PC-9 (cell line): ENCODE measurements around the gene SRP14. TPM values are rescaled to one million over a fixed set of nuclear protein-coding genes. Genes with fewer than 3 reads are reported as not detected.

Source experiments
- BruUV-seq: library from RNA; stranded (reverse); fragments of 400-500 nt; replicated peaks from 2 replicates; lab custom pipeline; 2021; lab: Mats Ljungman, UMichigan
- CTCF ChIA-PET: fragments of 300-600 bp; sonication (Branson Sonifier 250); formaldehyde crosslinking; loops from one replicate; lab custom pipeline; 2022; ENCODE audit warnings: antibody characterized with exemption; lab: Charles Lee
- POLR2A ChIA-PET: fragments of 300-600 bp; sonication (Branson Sonifier 250); formaldehyde crosslinking; loops from one replicate; lab custom pipeline; 2022; ENCODE audit warnings: antibody characterized with exemption; ENCODE audit not compliant: unreplicated experiment; lab: Charles Lee
- DNase-seq, 2 experiments: peaks; one replicate each; pipeline versions ENCODE4 v3.0.0 to v3.0.0-alpha.2; 2015 to 2022; ENCODE audit warnings: mixed read lengths in 1 of 2
- H2AFZ ChIP-seq: fragments of 200-600 bp; sonication (generic); 2 replicates; pipeline ENCODE4 v1.8.1; 2017; ENCODE audit warnings: antibody characterized with exemption
- H3F3A ChIP-seq: fragments of 200-600 bp; sonication (generic); 2 replicates; pipeline ENCODE4 v1.8.1; 2017; ENCODE audit warnings: antibody characterized with exemption, mild to moderate bottlenecking, low read depth; ENCODE audit not compliant: insufficient read depth
- H3K27ac ChIP-seq: fragments of 200-600 bp; sonication (generic); 2 replicates; pipeline ENCODE4 v1.6.1; 2016; ENCODE audit warnings: mixed run types
- H3K27me3 ChIP-seq: fragments of 200-600 bp; sonication (generic); 2 replicates; pipeline ENCODE4 v1.6.1; 2016; ENCODE audit warnings: low read depth, mixed run types; ENCODE audit not compliant: insufficient read depth
- H3K36me3 ChIP-seq: fragments of 200-600 bp; sonication (generic); 2 replicates; pipeline ENCODE4 v1.6.1; 2016; ENCODE audit warnings: low read depth, mixed run types
- H3K4me1 ChIP-seq: fragments of 200-600 bp; sonication (generic); replicated peaks from 2 replicates; pipeline ENCODE4 v1.6.1; 2016; ENCODE audit warnings: mixed run types; ENCODE audit not compliant: insufficient read depth
- H3K4me2 ChIP-seq: fragments of 200-600 bp; sonication (generic); 2 replicates; pipeline ENCODE4 v1.6.1; 2017; ENCODE audit warnings: mixed run types
- H3K4me3 ChIP-seq: fragments of 200-600 bp; sonication (generic); 2 replicates; pipeline ENCODE4 v1.6.1; 2016; ENCODE audit warnings: mixed run types
- H3K79me2 ChIP-seq: fragments of 200-600 bp; sonication (generic); 2 replicates; pipeline ENCODE4 v1.6.1; 2017; ENCODE audit warnings: low read depth, mixed run types
- H3K9me2 ChIP-seq: fragments of 200-600 bp; sonication (generic); 2 replicates; pipeline ENCODE4 v1.8.1; 2017; ENCODE audit warnings: mild to moderate bottlenecking; ENCODE audit not compliant: insufficient read depth
- H3K9me3 ChIP-seq: fragments of 200-600 bp; sonication (generic); 2 replicates; pipeline ENCODE4 v1.8.1; 2016; ENCODE audit warnings: low read depth; ENCODE audit not compliant: insufficient read depth
- H4K20me1 ChIP-seq: fragments of 200-600 bp; sonication (generic); 2 replicates; pipeline ENCODE4 v1.8.1; 2017; ENCODE audit not compliant: insufficient read depth
- CTCF ChIP-seq: fragments of 200-600 bp; sonication (generic); conservative IDR thresholded peaks from 2 replicates; pipeline ENCODE4 v1.6.1; 2017; ENCODE audit warnings: mixed run types, antibody characterized with exemption, mild to moderate bottlenecking, moderate library complexity
- EZH2 ChIP-seq: fragments of 200-600 bp; sonication (generic); IDR thresholded peaks from 2 replicates; pipeline ENCODE4 v1.8.0; 2017; ENCODE audit warnings: antibody characterized with exemption, low read depth
- intact Hi-C: fragments of 100-400 bp; cut with micrococcal nuclease; formaldehyde crosslinking; loops from one replicate; pipeline ENCODE4 v1.10.0; 2022; ENCODE audit not compliant: unreplicated experiment
- total RNA-seq: library from RNA; stranded (reverse); gene quantifications from 2 replicates; pipeline ENCODE4 v1.2.3, GENCODE V29; 2021

The SRP14 gene
- total RNA-seq, 1 experiment from 2014 or later = 196 TPM

GRCh38 chr15:40082195-40082883 is 43.4 kb upstream of the SRP14 start:
- peaks cover 36% of the 10 kb centered on the region for H3K4me1 ChIP-seq
- no peak overlapping the region for H3K27ac ChIP-seq
- intact Hi-C loops = no loop called here
- H3F3A ChIP-seq = peaks cover 10% of the 10 kb centered on the region; the same call in 1 of the 2 replicates
- peak overlapping the region; percentile 72 for H3K4me2 ChIP-seq
- H3K79me2 ChIP-seq = no peaks in the 10 kb centered on the region
- H2AFZ ChIP-seq = no peak overlapping the region
- no TSS peak for BruUV-seq
- TF ChIP-seq EZH2 = no peak
- ChIA-PET CTCF (interaction anchor here (0.6 kb wide), 1 partner anchor 18 kb away, joined by 9 read pairs; no protein-coding TSS in a partner anchor), POLR2A (interaction anchor here (0.6 kb wide), 1 partner anchor 16 kb away, joined by 3 read pairs; no protein-coding TSS in a partner anchor)
- H3K9me3 ChIP-seq = no peaks in the 10 kb centered on the region
- no peaks in the 10 kb centered on the region for H3K36me3 ChIP-seq
- H3K4me3 ChIP-seq = no peak overlapping the region
- H3K9me2 ChIP-seq = no peaks in the 10 kb centered on the region
- H4K20me1 ChIP-seq = no peaks in the 10 kb centered on the region
- H3K27me3 ChIP-seq = no peaks in the 10 kb centered on the region
- no peak for DNase-seq

- TF ChIP-seq CTCF = no peak
- no peak for TF ChIP-seq EZH2
- H3F3A ChIP-seq = peaks cover 10% of the 10 kb centered on the region; the same call in 1 of the 2 replicates
- H3K4me2 ChIP-seq = peak overlapping the region; percentile 72
- intact Hi-C loops = no loop called here
- H3K9me3 ChIP-seq = no peaks in the 10 kb centered on the region
- H2AFZ ChIP-seq = peak overlapping the region; percentile 63; the same call in 1 of the 2 replicates
- no peaks in the 10 kb centered on the region for H3K9me2 ChIP-seq
- H3K36me3 ChIP-seq = no peaks in the 10 kb centered on the region
- H3K4me1 ChIP-seq = peaks cover 34% of the 10 kb centered on the region
- BruUV-seq = no TSS peak
- CTCF ChIA-PET = interaction anchor here (0.6 kb wide), 1 partner anchor 19 kb away, joined by 9 read pairs; no protein-coding TSS in a partner anchor
- peak in 1 of 2 experiments; percentile 41 for DNase-seq
- H3K79me2 ChIP-seq = no peaks in the 10 kb centered on the region
- no peaks in the 10 kb centered on the region for H4K20me1 ChIP-seq
- H3K27ac ChIP-seq = no peak overlapping the region
- POLR2A ChIA-PET = interaction anchor here (0.6 kb wide), 1 partner anchor 16 kb away, joined by 3 read pairs; no protein-coding TSS in a partner anchor
- no peaks in the 10 kb centered on the region for H3K27me3 ChIP-seq
- peak overlapping the region; percentile 44; the same call in 1 of the 2 replicates for H3K4me3 ChIP-seq
Observed at GRCh38 chr15:40081691-40082194, 42.8 kb upstream of the SRP14 start.

- Histone ChIP-seq H3K27ac (no peak overlapping the region), H4K20me1 (no peaks in the 10 kb centered on the region), H2AFZ (no peak overlapping the region), H3K4me2 (no peak overlapping the region; the same call in 1 of the 2 replicates), H3F3A (peaks cover 10% of the 10 kb centered on the region; the same call in 1 of the 2 replicates), H3K9me3 (no peaks in the 10 kb centered on the region), H3K4me1 (peaks cover 34% of the 10 kb centered on the region), H3K4me3 (no peak overlapping the region), H3K79me2 (no peaks in the 10 kb centered on the region), H3K36me3 (no peaks in the 10 kb centered on the region), H3K27me3 (no peaks in the 10 kb centered on the region), H3K9me2 (no peaks in the 10 kb centered on the region)
- ChIA-PET POLR2A (no interaction called here), CTCF (no interaction called here)
- no TSS peak for BruUV-seq
- intact Hi-C loops = no loop called here
- TF ChIP-seq EZH2 (no peak), CTCF (no peak)
- no peak for DNase-seq
Observed at GRCh38 chr15:40080847-40081246, 41.9 kb upstream of the SRP14 start.
